GM18870 (cell line): ENCODE results near the gene BMPR2.
"Not testable (repeated sequence)": the region's sequence is repeated elsewhere in the genome, so short reads cannot be mapped to it uniquely, and the experiment has no call there.

ENCODE experiments used
- ATAC-seq: cut with Tn5 transposase; IDR thresholded peaks from one replicate; pipeline ENCODE4 v1.9.1; 2021; ENCODE audit warnings: moderate library complexity; ENCODE audit not compliant: unreplicated experiment

BMPR2 gene

GRCh38 chr2:202444000-202444399, 67.9 kb downstream of the BMPR2 start:
- ATAC-seq, result no peak

- ATAC-seq, result no peak
Measured at GRCh38 chr2:202449344-202449743, 73.2 kb downstream of the BMPR2 start.

GRCh38 chr2:202450785-202451184, 74.7 kb downstream of the BMPR2 start:
- no peak for ATAC-seq

- ATAC-seq, result no peak
Measured at GRCh38 chr2:202452744-202453143, 76.6 kb downstream of the BMPR2 start.

GRCh38 chr2:202454536-202454935, 78.4 kb downstream of the BMPR2 start:
- ATAC-seq, result no peak

GRCh38 chr2:202455114-202455513, 79.0 kb downstream of the BMPR2 start:
- ATAC-seq, result no peak

- ATAC-seq, result no peak
Measured at GRCh38 chr2:202460119-202460518, 84.0 kb downstream of the BMPR2 start.

GRCh38 chr2:202479090-202479489, 103.0 kb downstream of the BMPR2 start:
- no peak for ATAC-seq

- ATAC-seq, result no peak
Measured at GRCh38 chr2:202479610-202480009, 103.5 kb downstream of the BMPR2 start.

- no peak for ATAC-seq
Measured at GRCh38 chr2:202486351-202486750, 110.2 kb downstream of the BMPR2 start.

- no peak for ATAC-seq
Measured at GRCh38 chr2:202488671-202489070, 112.5 kb downstream of the BMPR2 start.

- no peak for ATAC-seq
Measured at GRCh38 chr2:202490479-202490878, 114.4 kb downstream of the BMPR2 start.

- no peak for ATAC-seq
Measured at GRCh38 chr2:202491514-202491913, 115.4 kb downstream of the BMPR2 start.

GRCh38 chr2:202494300-202495229, 118.4 kb downstream of the BMPR2 start:
- ATAC-seq, result no peak

- no peak for ATAC-seq
Measured at GRCh38 chr2:202495230-202495604, 119.1 kb downstream of the BMPR2 start.

- ATAC-seq, result not testable (repeated sequence)
Measured at GRCh38 chr2:202496835-202497472, 120.8 kb downstream of the BMPR2 start.

- ATAC-seq, result not testable (repeated sequence)
Measured at GRCh38 chr2:202497473-202497866, 121.3 kb downstream of the BMPR2 start.

- not testable (repeated sequence) for ATAC-seq
Measured at GRCh38 chr2:202499841-202500240, 123.7 kb downstream of the BMPR2 start.

- ATAC-seq, result not testable (repeated sequence)
Measured at GRCh38 chr2:202503276-202503675, 127.1 kb downstream of the BMPR2 start.

- no peak for ATAC-seq
Measured at GRCh38 chr2:202508686-202509085, 132.6 kb downstream of the BMPR2 start.

GRCh38 chr2:202510911-202511310, 134.8 kb downstream of the BMPR2 start:
- no peak for ATAC-seq

- ATAC-seq, result no peak
Measured at GRCh38 chr2:202512176-202512575, 136.0 kb downstream of the BMPR2 start.
